ENCODE results near the gene EPHX1.

DNA sequence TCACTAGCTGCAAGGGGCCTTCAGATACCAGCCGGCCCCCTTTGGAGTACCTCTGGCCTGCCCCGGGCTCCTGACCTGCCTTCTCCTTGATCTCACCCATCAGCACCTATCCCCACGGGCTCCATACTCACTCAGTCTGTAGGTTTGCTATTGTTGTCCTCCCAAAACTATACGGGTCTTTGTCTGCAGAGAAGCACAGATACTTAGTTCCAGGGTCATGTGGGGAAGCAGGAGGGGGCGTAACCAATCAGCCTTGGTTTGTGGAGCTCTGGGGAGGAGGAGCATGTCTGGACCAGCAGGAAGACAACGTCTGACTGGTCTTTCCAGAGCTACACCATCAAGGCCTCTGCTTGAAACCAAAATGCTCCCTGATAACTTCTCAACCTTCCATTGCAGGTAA lies 57.1 kb downstream of the EPHX1 start:
- TF ChIP-seq, protein P1, sequence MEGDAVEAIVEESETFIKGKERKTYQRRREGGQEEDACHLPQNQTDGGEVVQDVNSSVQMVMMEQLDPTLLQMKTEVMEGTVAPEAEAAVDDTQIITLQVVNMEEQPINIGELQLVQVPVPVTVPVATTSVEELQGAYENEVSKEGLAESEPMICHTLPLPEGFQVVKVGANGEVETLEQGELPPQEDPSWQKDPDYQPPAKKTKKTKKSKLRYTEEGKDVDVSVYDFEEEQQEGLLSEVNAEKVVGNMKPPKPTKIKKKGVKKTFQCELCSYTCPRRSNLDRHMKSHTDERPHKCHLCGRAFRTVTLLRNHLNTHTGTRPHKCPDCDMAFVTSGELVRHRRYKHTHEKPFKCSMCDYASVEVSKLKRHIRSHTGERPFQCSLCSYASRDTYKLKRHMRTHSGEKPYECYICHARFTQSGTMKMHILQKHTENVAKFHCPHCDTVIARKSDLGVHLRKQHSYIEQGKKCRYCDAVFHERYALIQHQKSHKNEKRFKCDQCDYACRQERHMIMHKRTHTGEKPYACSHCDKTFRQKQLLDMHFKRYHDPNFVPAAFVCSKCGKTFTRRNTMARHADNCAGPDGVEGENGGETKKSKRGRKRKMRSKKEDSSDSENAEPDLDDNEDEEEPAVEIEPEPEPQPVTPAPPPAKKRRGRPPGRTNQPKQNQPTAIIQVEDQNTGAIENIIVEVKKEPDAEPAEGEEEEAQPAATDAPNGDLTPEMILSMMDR (conservative IDR thresholded peaks at IDR 0.05; ENCODE audit: low read depth, low read length) = no peak
- TF ChIP-seq EZH2 (IDR thresholded peaks at IDR 0.05; ENCODE audit: low read length, unreplicated experiment) = no peak
